HepG2 (cell line): Measurements from ENCODE around the gene CRLF1. TPM values are rescaled to one million over a fixed set of nuclear protein-coding genes. Genes with fewer than 3 reads are reported as not detected.

Experiments used
- ATF7 ChIP-seq, 2 experiments: fragments of 450-650 bp in 1 of 2; sonication (generic) in 1 of 2; formaldehyde crosslinking in 1 of 2; IDR thresholded peaks; 2 replicates each; pipeline versions ENCODE4 v1.4.0 to v1.6.1; 2016 to 2020; ENCODE audit warnings: antibody characterized with exemption in 1 of 2, mild to moderate bottlenecking in 1 of 2, missing genetic modification reagents in 1 of 2
- BATF2 ChIP-seq: sonication (generic); formaldehyde crosslinking; IDR thresholded peaks from 2 replicates; pipeline ENCODE4 v1.8.0; 2022; ENCODE audit warnings: mild to moderate bottlenecking, missing genetic modification reagents, moderate library complexity
- DNMT1 ChIP-seq: sonication (generic); formaldehyde crosslinking; IDR thresholded peaks from 2 replicates; pipeline ENCODE4 v1.5.1; 2020; ENCODE audit warnings: mild to moderate bottlenecking, missing genetic modification reagents
- ELF3 ChIP-seq: IDR thresholded peaks from 2 replicates; pipeline ENCODE4 v1.6.1; 2016; ENCODE audit warnings: missing genetic modification reagents, missing compliant biosample characterization
- FUBP1 ChIP-seq: sonication (generic); formaldehyde crosslinking; IDR thresholded peaks from 2 replicates; pipeline ENCODE4 v1.5.1; 2020; ENCODE audit warnings: missing genetic modification reagents, mild to moderate bottlenecking, borderline replicate concordance
- HNF1A ChIP-seq, 2 experiments: sonication (generic) in 1 of 2; formaldehyde crosslinking in 1 of 2; IDR thresholded peaks; 2 replicates each; pipeline versions ENCODE4 v1.4.0 to v1.6.1; 2016 to 2020; ENCODE audit warnings: borderline replicate concordance in 1 of 2, low read depth in 1 of 2, mild to moderate bottlenecking in 1 of 2, missing genetic modification reagents in 1 of 2
- MAZ ChIP-seq, 2 experiments: sonication (generic) in 1 of 2; formaldehyde crosslinking in 1 of 2; IDR thresholded peaks; 2 replicates each; pipeline versions ENCODE4 v1.5.0 to v1.6.1; 2012 to 2020; ENCODE audit warnings: low read depth in 2 of 2, mild to moderate bottlenecking in 2 of 2, borderline replicate concordance in 1 of 2, improper control_type of control experiment in 1 of 2, low read length in 1 of 2, missing genetic modification reagents in 1 of 2, moderate library complexity in 1 of 2
- MYC ChIP-seq: sonication (generic); formaldehyde crosslinking; IDR thresholded peaks from 2 replicates; pipeline ENCODE4 v1.9.0; 2021; ENCODE audit warnings: missing genetic modification reagents, borderline replicate concordance
- ZFX ChIP-seq: sonication (generic); formaldehyde crosslinking; IDR thresholded peaks from 2 replicates; pipeline ENCODE4 v1.4.0; 2020; ENCODE audit warnings: mild to moderate bottlenecking, low read depth, missing genetic modification reagents, moderate library complexity
- ZGPAT ChIP-seq: IDR thresholded peaks from 2 replicates; pipeline ENCODE4 v1.6.1; 2016; ENCODE audit warnings: mild to moderate bottlenecking
- ZNF547 ChIP-seq: sonication (generic); formaldehyde crosslinking; IDR thresholded peaks from 2 replicates; pipeline ENCODE4 v1.5.1; 2020; ENCODE audit warnings: mild to moderate bottlenecking, missing genetic modification reagents
- ZNF687 ChIP-seq: sonication (generic); formaldehyde crosslinking; IDR thresholded peaks from 2 replicates; pipeline ENCODE4 v1.5.1; 2020; ENCODE audit warnings: mild to moderate bottlenecking, missing genetic modification reagents, moderate library complexity
- ZSCAN12 ChIP-seq: sonication (generic); formaldehyde crosslinking; IDR thresholded peaks from 2 replicates; pipeline ENCODE4 v1.9.0; 2021; ENCODE audit warnings: mild to moderate bottlenecking, missing genetic modification reagents
- polyA plus RNA-seq, 8 experiments: library from polyadenylated mRNA; depleted of rRNA in 3 of 8; stranded (reverse) in 7 of 8; unstranded in 1 of 8; fragments of >200 nt; fragmentation: Illumina TruSeq in 4 of 8; extraction: Trizol in 4 of 8; gene quantifications; 2 replicates each; pipeline versions ENCODE4 v1.2.1 to v1.2.3, GENCODE V29; 2011 to 2016; ENCODE audit warnings: low read depth in 4 of 8, missing spikeins in 1 of 8, mixed read lengths in 1 of 8; ENCODE audit not compliant: insufficient read depth in 1 of 8
- total RNA-seq, 5 experiments: library from RNA; depleted of rRNA; stranded (reverse); fragments of >200 nt; fragmentation: Illumina TruSeq; extraction: Trizol; gene quantifications; 2 replicates each; pipeline ENCODE4 v1.2.3, GENCODE V29; 2016; ENCODE audit warnings: low read depth in 1 of 5

Gene CRLF1
- total and polyA plus RNA-seq, 2 of the 13 experiments (the other 11 are each of a cell fraction or from before 2014, with no cell fraction given) = 217 to 296 TPM

GRCh38 chr19:18612772-18613588, 6.4 kb upstream of the CRLF1 start, which contains the start of gene TMEM59L (continued):
- TF ChIP-seq FUBP1 (no peak), MYC (CRISPR knock-in tag) (no peak), ATF7 (IDR thresholded peaks at IDR 0.05) (0 out of 2 replicates have a peak, but pooled peaks have one; percentile 16), ATF7 (CRISPR knock-in tag; IDR thresholded peaks at IDR 0.05) (0 out of 2 replicates have a peak, but pooled peaks have one; percentile 25), ZNF547 (CRISPR knock-in tag) (0 out of 2 replicates have a peak, but pooled peaks have one; percentile 25), HNF1A (IDR thresholded peaks at IDR 0.05; ENCODE audit: low read depth) (no peak), HNF1A (CRISPR knock-in tag; IDR thresholded peaks at IDR 0.05; ENCODE audit: borderline replicate concordance) (peak; percentile 3; the same call in 1 of the 2 replicates), BATF2 (0 out of 2 replicates have a peak, but pooled peaks have one; percentile 38), MAZ (IDR thresholded peaks at IDR 0.05; ENCODE audit: borderline replicate concordance, low read depth, low read length) (no peak), MAZ (CRISPR knock-in tag; IDR thresholded peaks at IDR 0.05; ENCODE audit: low read depth) (0 out of 2 replicates have a peak, but pooled peaks have one; percentile 25), ZFX (CRISPR knock-in tag) (0 out of 2 replicates have a peak, but pooled peaks have one; percentile 14), ZGPAT (CRISPR knock-in tag) (no peak), ELF3 (no peak), DNMT1 (peak; percentile 70), ZSCAN12 (no peak), ZNF687 (CRISPR knock-in tag) (peak; percentile 57)
